H1 (cell line): ENCODE results near the gene TUBGCP6. TPM values are rescaled to one million over a fixed set of nuclear protein-coding genes. Genes with fewer than 3 reads are reported as not detected.

Source experiments
- CTCF ChIA-PET: fragments of 300-600 bp; sonication (Branson Sonifier 250); formaldehyde crosslinking; loops from one replicate; lab custom pipeline; 2021; ENCODE audit not compliant: partially characterized antibody; lab: Charles Lee
- POLR2A ChIA-PET: fragments of 300-600 bp; sonication (Branson Sonifier 250); formaldehyde crosslinking; loops from one replicate; lab custom pipeline; 2021; ENCODE audit warnings: inconsistent platforms; ENCODE audit not compliant: partially characterized antibody; lab: Charles Lee
- DNase-seq, 2 experiments: peaks; one replicate each; pipeline versions ENCODE4 v3.0.0 to v3.0.0-alpha.2; 2010 to 2022; ENCODE audit warnings: low spot score in 2 of 2, low read depth in 1 of 2, mixed read lengths in 1 of 2
- FAIRE-seq: peaks from 2 replicates; lab custom pipeline; 2011; peaks lifted over from hg19 to GRCh38; lab: Jason Lieb, UNC
- H2AFZ ChIP-seq: 2 replicates; pipeline ENCODE4 v1.8.1; 2012; ENCODE audit warnings: low read length, inconsistent platforms
- H2AK5ac ChIP-seq: 2 replicates; pipeline ENCODE4 v1.6.1; 2013; ENCODE audit warnings: low read depth, low read length
- H2BK120ac ChIP-seq: replicated peaks from 2 replicates; pipeline ENCODE3; 2013; ENCODE audit warnings: low read depth, low read length, inconsistent platforms
- H2BK12ac ChIP-seq: 2 replicates; pipeline ENCODE4 v1.6.1; 2013; ENCODE audit warnings: low read depth, low read length
- H2BK15ac ChIP-seq: 2 replicates; pipeline ENCODE4 v1.6.1; 2013; ENCODE audit warnings: low read length
- H2BK20ac ChIP-seq: 2 replicates; pipeline ENCODE4 v1.6.1; 2013; ENCODE audit warnings: low read length
- H2BK5ac ChIP-seq: 2 replicates; pipeline ENCODE4 v1.6.1; 2013; ENCODE audit warnings: low read depth, low read length
- H3K14ac ChIP-seq: 2 replicates; pipeline ENCODE4 v1.6.1; 2013; ENCODE audit warnings: inconsistent platforms; ENCODE audit not compliant: insufficient read length
- H3K18ac ChIP-seq: 2 replicates; pipeline ENCODE4 v1.6.1; 2013; ENCODE audit warnings: low read length; ENCODE audit errors: extremely low read depth
- H3K23ac ChIP-seq: 2 replicates; pipeline ENCODE4 v1.6.1; 2013; ENCODE audit warnings: inconsistent platforms; ENCODE audit not compliant: insufficient read length
- H3K23me2 ChIP-seq: 2 replicates; pipeline ENCODE4 v1.6.1; 2013; ENCODE audit warnings: low read depth, low read length
- H3K27ac ChIP-seq: 2 replicates; pipeline ENCODE4 v1.6.1; 2011; ENCODE audit warnings: low read depth, low read length, inconsistent platforms
- H3K27me3 ChIP-seq, 4 experiments: replicated peaks in 1 of 4; 1 replicate in 1 of 4; 2 replicates in 3 of 4; pipeline versions ENCODE4 v1.6.1 to v1.8.1; 2011 to 2013; ENCODE audit warnings: low read length in 3 of 4, mild to moderate bottlenecking in 3 of 4, inconsistent platforms in 2 of 4, mixed read lengths in 2 of 4, moderate library complexity in 1 of 4; ENCODE audit not compliant: control insufficient read depth in 3 of 4, insufficient read depth in 3 of 4; ENCODE audit errors: extremely low read depth in 1 of 4
- H3K36me3 ChIP-seq, 4 experiments: 2 replicates each; pipeline versions ENCODE4 v1.6.1 to v1.8.1; 2011 to 2013; ENCODE audit warnings: mild to moderate bottlenecking in 4 of 4, low read length in 3 of 4, moderate library complexity in 2 of 4, control low read depth in 1 of 4, inconsistent platforms in 1 of 4; ENCODE audit not compliant: insufficient read depth in 4 of 4, control insufficient read depth in 2 of 4
- H3K4ac ChIP-seq: replicated peaks from 2 replicates; pipeline ENCODE3; 2013; ENCODE audit warnings: low read length, low read depth, mixed read lengths, inconsistent platforms; ENCODE audit not compliant: insufficient read length
- H3K4me1 ChIP-seq, 4 experiments: replicated peaks in 1 of 4; 1 replicate in 1 of 4; 2 replicates in 3 of 4; pipeline versions ENCODE4 v1.6.1 to v1.8.1; 2011 to 2013; ENCODE audit warnings: low read length in 3 of 4, inconsistent platforms in 2 of 4, mixed read lengths in 1 of 4; ENCODE audit not compliant: insufficient read depth in 4 of 4, control insufficient read depth in 3 of 4
- H3K4me2 ChIP-seq, 2 experiments: 2 replicates each; pipeline versions ENCODE4 v1.6.1 to v1.8.1; 2011 to 2013; ENCODE audit warnings: low read depth in 2 of 2, low read length in 2 of 2, control low read depth in 1 of 2, inconsistent platforms in 1 of 2, mild to moderate bottlenecking in 1 of 2; ENCODE audit not compliant: insufficient read depth in 1 of 2
- H3K4me3 ChIP-seq, 4 experiments: fragments of 200-600, 300-600 bp in 1 of 4; sonication (generic), shearing (Covaris generic), sonication (Bioruptor Twin) in 1 of 4; 2 replicates each; pipeline versions ENCODE4 v1.5.1 to v1.8.1; 2011 to 2016; ENCODE audit warnings: low read length in 4 of 4, low read depth in 3 of 4, control low read depth in 2 of 4, inconsistent platforms in 2 of 4, mild to moderate bottlenecking in 2 of 4, mixed read lengths in 1 of 4, moderate library complexity in 1 of 4; ENCODE audit not compliant: insufficient read depth in 2 of 4; ENCODE audit errors: extremely low read depth in 1 of 4
- H3K56ac ChIP-seq: replicated peaks from 2 replicates; pipeline ENCODE3; 2013; ENCODE audit warnings: low read depth, mild to moderate bottlenecking, mixed read lengths, low read length, inconsistent platforms; ENCODE audit not compliant: insufficient read length
- H3K79me1 ChIP-seq: 2 replicates; pipeline ENCODE4 v1.6.1; 2013; ENCODE audit warnings: low read depth, low read length, control low read depth
- H3K79me2 ChIP-seq, 2 experiments: 2 replicates each; pipeline versions ENCODE4 v1.6.1 to v1.8.1; 2012 to 2013; ENCODE audit warnings: low read length in 2 of 2, mild to moderate bottlenecking in 2 of 2, inconsistent platforms in 1 of 2; ENCODE audit not compliant: insufficient read depth in 2 of 2, control insufficient read depth in 1 of 2
- H3K9ac ChIP-seq, 4 experiments: replicated peaks in 1 of 4; 1 replicate in 1 of 4; 2 replicates in 3 of 4; pipeline versions ENCODE4 v1.6.1 to v1.8.1; 2011 to 2013; ENCODE audit warnings: low read depth in 3 of 4, low read length in 3 of 4, control low read depth in 2 of 4, mild to moderate bottlenecking in 2 of 4, moderate library complexity in 2 of 4, inconsistent platforms in 1 of 4; ENCODE audit errors: extremely low read depth in 1 of 4
- H3K9me3 ChIP-seq, 2 experiments: 2 replicates each; pipeline versions ENCODE4 v1.6.1 to v1.8.1; 2012 to 2013; ENCODE audit warnings: mild to moderate bottlenecking in 2 of 2, moderate library complexity in 2 of 2, control low read depth in 1 of 2, inconsistent platforms in 1 of 2, low read depth in 1 of 2, low read length in 1 of 2, mixed read lengths in 1 of 2; ENCODE audit not compliant: insufficient read depth in 2 of 2
- H4K20me1 ChIP-seq, 2 experiments: replicated peaks in 1 of 2; 2 replicates each; pipeline versions ENCODE3 to v1.8.1; 2011 to 2013; ENCODE audit warnings: inconsistent platforms in 2 of 2, low read length in 2 of 2, mild to moderate bottlenecking in 1 of 2; ENCODE audit not compliant: insufficient read depth in 2 of 2, control insufficient read depth in 1 of 2
- H4K5ac ChIP-seq: 2 replicates; pipeline ENCODE4 v1.6.1; 2013; ENCODE audit warnings: low read length, low read depth, mixed read lengths, inconsistent platforms; ENCODE audit not compliant: insufficient read length
- H4K8ac ChIP-seq: 2 replicates; pipeline ENCODE4 v1.8.0; 2013; ENCODE audit warnings: mild to moderate bottlenecking, moderate library complexity, low read length, inconsistent platforms; ENCODE audit not compliant: insufficient read depth; ENCODE audit errors: extremely low read depth
- H4K91ac ChIP-seq: replicated peaks from 2 replicates; pipeline ENCODE3; 2013; ENCODE audit warnings: low read length, mixed read lengths, inconsistent platforms; ENCODE audit not compliant: insufficient read length
- HDAC6 ChIP-seq: IDR thresholded peaks from one replicate; pipeline ENCODE4 v1.7.1; 2012; ENCODE audit warnings: low read depth, mild to moderate bottlenecking, inconsistent platforms, low read length, moderate library complexity
- WGBS, 2 experiments: shearing (Covaris generic) in 1 of 2; methylation state at CpG; one replicate each; pipeline versions ENCODE4 v1.1.6 to v1.1.7; 2013 to 2015; ENCODE audit warnings: low lambda C conversion rate in 2 of 2, mixed read lengths in 2 of 2, inconsistent platforms in 1 of 2, low coverage in 1 of 2, missing lambda C conversion rate in 1 of 2; ENCODE audit not compliant: insufficient replicate concordance in 2 of 2, insufficient coverage in 1 of 2, insufficient read length in 1 of 2; ENCODE audit errors: extremely low coverage in 1 of 2, missing lambda C conversion rate in 1 of 2; 5-methylcytosine and 5-hydroxymethylcytosine counted together
- polyA plus RNA-seq, 7 experiments: library from polyadenylated mRNA; depleted of rRNA in 3 of 7; stranded (reverse) in 5 of 7; unstranded in 2 of 7; fragments of >200 nt in 5 of 7; fragments of 200-250 nt in 2 of 7; gene quantifications; 1 replicate in 5 of 7; 2 replicates in 1 of 7; 4 replicates in 1 of 7; pipeline versions ENCODE4 v1.2.1 to v1.2.3, GENCODE V29; 2011 to 2013; ENCODE audit warnings: missing spikeins in 2 of 7, mixed read lengths in 2 of 7
- total RNA-seq: library from RNA; stranded (reverse); fragmentation: NEBNext Ultra II Directional; extraction: Animal tissue kit (Norgen Biotek cat#: 25700); gene quantifications from 2 replicates; pipeline ENCODE4 v1.2.1, GENCODE V29; 2021

The TUBGCP6 gene
- total and polyA plus RNA-seq, 2 of the 8 experiments (the other 6 are each of a cell fraction or from before 2014, with no cell fraction given) = 24.2 to 24.7 TPM

DNA sequence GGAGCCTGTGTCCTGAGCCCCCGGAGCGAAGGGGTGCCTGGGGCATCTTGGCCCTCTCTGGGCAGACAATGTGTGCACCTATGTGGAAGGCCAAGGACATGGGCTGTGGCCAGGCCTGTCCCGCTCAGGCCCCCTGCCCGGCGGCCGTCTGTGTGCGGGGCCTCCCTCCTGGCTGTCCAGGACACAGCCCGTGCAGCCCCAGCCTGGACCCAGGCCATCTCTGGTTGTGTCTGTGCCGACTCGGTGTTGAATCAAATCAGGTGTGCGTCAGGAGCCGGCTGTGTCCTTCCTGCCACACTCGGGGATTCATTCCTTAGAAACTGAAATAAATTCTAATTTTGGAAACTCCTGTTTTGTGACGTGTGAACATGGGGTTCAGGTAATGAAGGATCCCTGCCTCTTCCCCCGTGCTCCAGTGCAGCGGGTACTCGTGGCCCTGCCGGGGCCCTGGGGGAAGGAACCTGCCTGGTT is 45.5 kb downstream of the TUBGCP6 start:
- H3K9me3 ChIP-seq = no peaks in the 10 kb centered on the region
- H3K14ac ChIP-seq = no peak overlapping the region
- FAIRE-seq = no peak

More for the DNA sequence above, 45.5 kb downstream of the TUBGCP6 start:
- Histone ChIP-seq H3K56ac (no peak overlapping the region), H2BK20ac (no peak overlapping the region), H2BK5ac (no peak overlapping the region), H4K8ac (peak overlapping the region; percentile 76; the same call in 1 of the 2 replicates), H3K4me1 (peaks cover 0 to 7% (median 5%) of the 10 kb centered on the region in 4 experiments; a peak in 6 of 7 replicates), H3K23me2 (peaks cover 13% of the 10 kb centered on the region; the same call in 1 of the 2 replicates), H2AFZ (no peak overlapping the region), H3K18ac (no peak overlapping the region; the same call in 1 of the 2 replicates), H3K4ac (no peak overlapping the region), H4K5ac (no peak overlapping the region), H4K91ac (no peak overlapping the region), H3K79me1 (no peaks in the 10 kb centered on the region; the same call in 1 of the 2 replicates), H3K23ac (no peak overlapping the region), H3K27me3 (no peaks in the 10 kb centered on the region), H2AK5ac (no peak overlapping the region), H2BK12ac (no peak overlapping the region), H3K9ac (no peak overlapping the region), H3K79me2 (peaks cover 0 to 11% of the 10 kb centered on the region in 2 experiments; a peak in 1 of 4 replicates), H3K4me3 (peak overlapping the region in 1 of 4 experiments; percentile 69; a peak in 2 of 8 replicates), H3K4me2 (peak overlapping the region; percentile 63 to 80; a peak in 3 of 4 replicates), H4K20me1 (peaks cover 0 to 13% of the 10 kb centered on the region in 2 experiments), H2BK120ac (no peak overlapping the region), H3K36me3 (peaks cover 4 to 30% (median 12%) of the 10 kb centered on the region in 4 experiments; a peak in 6 of 8 replicates), H3K27ac (peak overlapping the region; percentile 9; the same call in 1 of the 2 replicates), H2BK15ac (no peak overlapping the region)
- WGBS, 2 experiments = 89% methylated on average over 18 of the region's 18 CpGs; no CpG with 5 or more reads in 1 of the 2 experiments
- TF ChIP-seq HDAC6 = no peak
- ChIA-PET POLR2A (interaction anchor here (0.6 to 1.5 kb wide), 2 partner anchors 9 to 82 kb away, joined by 3 to 4 read pairs; no protein-coding TSS in a partner anchor), CTCF (interaction anchor here (0.6 to 1.0 kb wide), 3 partner anchors 9 to 87 kb away, joined by 3 read pairs; no protein-coding TSS in a partner anchor)
- DNase-seq = no peak
